Upper lobe of right lung (tissue), 1 donor: Measurements from ENCODE around the gene USP32. TPM values are rescaled to one million over a fixed set of nuclear protein-coding genes. Genes with fewer than 3 reads are reported as not detected.

ENCODE experiments used
- ATAC-seq: fragments of 200-7000 bp; cut with Tn5 transposase; one replicate; pipeline ENCODE4 v1.9.1; 2020; ENCODE audit warnings: mild to moderate bottlenecking, moderate library complexity
- DNase-seq: peaks from one replicate; pipeline ENCODE4 v3.0.0-alpha.2; 2020
- H3K27ac ChIP-seq: fragments of 200-600 bp; one replicate; pipeline ENCODE4 v1.8.0; 2022
- H3K27me3 ChIP-seq: fragments of 200-600 bp; one replicate; pipeline ENCODE4 v1.8.0; 2022; ENCODE audit warnings: mild to moderate bottlenecking
- H3K36me3 ChIP-seq: fragments of 200-600 bp; one replicate; pipeline ENCODE4 v1.8.0; 2022
- H3K4me1 ChIP-seq: fragments of 200-600 bp; one replicate; pipeline ENCODE4 v1.8.0; 2022
- H3K4me3 ChIP-seq: fragments of 200-600 bp; one replicate; pipeline ENCODE4 v1.8.0; 2022; ENCODE audit warnings: mild to moderate bottlenecking
- H3K9me3 ChIP-seq: fragments of 200-600 bp; one replicate; pipeline ENCODE4 v1.8.0; 2022
- CTCF ChIP-seq: fragments of 200-600 bp; IDR thresholded peaks from one replicate; pipeline ENCODE4 v1.8.0; 2022; ENCODE audit warnings: antibody characterized with exemption
- intact Hi-C: fragments of 100-400 bp; cut with DNase I; formaldehyde crosslinking; loops from one replicate; pipeline ENCODE4 v1.11.0; 2022
- total RNA-seq: library from RNA; stranded (reverse); fragmentation: NEBNext Ultra II Directional; extraction: Animal tissue kit (Norgen Biotek cat#: 25700); gene quantifications from one replicate; pipeline ENCODE4 v1.2.1, GENCODE V29; 2021
- donor health status: DM: no; HTN: yes; CAD: no; lungs with severe emphysema.

The USP32 gene
- total RNA-seq, 1 donor from 2014 or later, result 72.4 TPM

- H3K4me3 ChIP-seq, result no peak overlapping the region
- H3K36me3 ChIP-seq, result no peaks in the 10 kb centered on the region
- no peaks in the 10 kb centered on the region for H3K9me3 ChIP-seq
- intact Hi-C loops, result no loop called here
- no peak for DNase-seq
- no peak for ATAC-seq
- no peak overlapping the region for H3K27ac ChIP-seq
- TF ChIP-seq CTCF, result no peak
- H3K27me3 ChIP-seq, result no peaks in the 10 kb centered on the region
- H3K4me1 ChIP-seq, result peaks cover 1% of the 10 kb centered on the region
These were observed 11.5 kb upstream of the USP32 start for GRCh38 chr17:60403523-60403810.

GRCh38 chr17:60401819-60402218 is 9.9 kb upstream of the USP32 start:
- H3K4me3 ChIP-seq, result no peak overlapping the region
- peaks cover 6% of the 10 kb centered on the region for H3K4me1 ChIP-seq
- H3K27me3 ChIP-seq, result no peaks in the 10 kb centered on the region
- ATAC-seq, result no peak
- DNase-seq, result no peak
- H3K27ac ChIP-seq, result no peak overlapping the region
- H3K9me3 ChIP-seq, result no peaks in the 10 kb centered on the region
- intact Hi-C loops, result no loop called here
- no peaks in the 10 kb centered on the region for H3K36me3 ChIP-seq
- TF ChIP-seq CTCF, result no peak

- ATAC-seq (peak; percentile 74), DNase-seq (no peak)
- Histone ChIP-seq H3K36me3 (no peaks in the 10 kb centered on the region), H3K4me1 (peaks cover 12% of the 10 kb centered on the region), H3K9me3 (no peaks in the 10 kb centered on the region), H3K27ac (peak overlapping the region; percentile 66), H3K4me3 (no peak overlapping the region), H3K27me3 (no peaks in the 10 kb centered on the region)
- TF ChIP-seq CTCF, result no peak
- intact Hi-C loops, result no loop called here
These were observed 6.5 kb upstream of the USP32 start for GRCh38 chr17:60398227-60398959.

GRCh38 chr17:60396412-60396811 is 4.5 kb upstream of the USP32 start:
- DNase-seq (no peak), ATAC-seq (no peak)
- Histone ChIP-seq H3K27me3 (no peaks in the 10 kb centered on the region), H3K4me1 (peaks cover 17% of the 10 kb centered on the region), H3K36me3 (no peaks in the 10 kb centered on the region), H3K9me3 (no peaks in the 10 kb centered on the region), H3K4me3 (no peak overlapping the region), H3K27ac (no peak overlapping the region)
- intact Hi-C loops, result no loop called here
- TF ChIP-seq CTCF, result no peak

- Histone ChIP-seq H3K4me1 (peaks cover 23% of the 10 kb centered on the region), H3K36me3 (no peaks in the 10 kb centered on the region), H3K9me3 (no peaks in the 10 kb centered on the region), H3K4me3 (no peak overlapping the region), H3K27me3 (no peaks in the 10 kb centered on the region), H3K27ac (no peak overlapping the region)
- TF ChIP-seq CTCF, result no peak
- no peak for ATAC-seq
- intact Hi-C loops, result no loop called here
- no peak for DNase-seq
These were observed 3.7 kb upstream of the USP32 start for GRCh38 chr17:60395508-60396065.
